IMR-90 (cell line): ENCODE results near the gene INIP. TPM values are rescaled to one million over a fixed set of nuclear protein-coding genes. Genes with fewer than 3 reads are reported as not detected.
A peak's percentile ranks its signal among the peaks of the same experiment; 100 is the strongest.

Source experiments
- ATAC-seq: fragments of 200-7000 bp; cut with Tn5 transposase; 2 replicates; pipeline ENCODE4 v1.9.1; 2020; ENCODE audit warnings: low read depth, mild to moderate bottlenecking, moderate library complexity
- BruUV-seq: library from RNA; stranded (reverse); fragments of 400-500 nt; replicated peaks from 2 replicates; lab custom pipeline; 2021; lab: Mats Ljungman, UMichigan
- CTCF ChIA-PET: fragments of 300-600 bp; formaldehyde crosslinking; extraction: SDS; loops from one replicate; lab custom pipeline; 2021; ENCODE audit warnings: antibody characterized with exemption; lab: Yijun Ruan, JAX
- POLR2A ChIA-PET: fragments of 300-600 bp; sonication (Branson Sonifier 250); formaldehyde crosslinking; loops from one replicate; lab custom pipeline; 2022; ENCODE audit warnings: antibody characterized with exemption; ENCODE audit not compliant: unreplicated experiment; lab: Charles Lee
- DNase-seq: peaks from one replicate; pipeline ENCODE4 v3.0.0; 2013
- H2AFZ ChIP-seq: replicated peaks from 2 replicates; pipeline ENCODE3; 2013; ENCODE audit warnings: low read length, mild to moderate bottlenecking; ENCODE audit not compliant: poor library complexity
- H2AK5ac ChIP-seq: 2 replicates; pipeline ENCODE4 v1.6.1; 2013; ENCODE audit warnings: low read depth, low read length, inconsistent platforms
- H2AK9ac ChIP-seq: replicated peaks from 2 replicates; pipeline ENCODE3; 2013; ENCODE audit warnings: mild to moderate bottlenecking, low read depth, low read length, moderate library complexity; ENCODE audit not compliant: poor library complexity
- H2BK120ac ChIP-seq: 2 replicates; pipeline ENCODE4 v1.6.1; 2013; ENCODE audit warnings: low read depth, low read length, inconsistent platforms
- H2BK15ac ChIP-seq: 3 replicates; pipeline ENCODE4 v1.6.1; 2013; ENCODE audit warnings: low read depth, low read length, inconsistent platforms
- H2BK20ac ChIP-seq: 2 replicates; pipeline ENCODE4 v1.6.1; 2013; ENCODE audit warnings: low read depth, mild to moderate bottlenecking, inconsistent platforms, low read length, moderate library complexity
- H2BK5ac ChIP-seq: 2 replicates; pipeline ENCODE4 v1.6.1; 2013; ENCODE audit warnings: mild to moderate bottlenecking, low read depth, low read length, inconsistent platforms; ENCODE audit not compliant: poor library complexity, severe bottlenecking
- H3K14ac ChIP-seq: replicated peaks from 2 replicates; pipeline ENCODE4 v1.6.1; 2013; ENCODE audit warnings: low read depth, low read length, inconsistent platforms
- H3K18ac ChIP-seq: 2 replicates; pipeline ENCODE4 v1.6.1; 2013; ENCODE audit warnings: low read depth, low read length, control low read depth
- H3K23ac ChIP-seq: 2 replicates; pipeline ENCODE4 v1.6.1; 2013; ENCODE audit warnings: low read depth, low read length, inconsistent platforms
- H3K27ac ChIP-seq: 2 replicates; pipeline ENCODE4 v1.5.1; 2013; ENCODE audit warnings: mild to moderate bottlenecking, control low read depth, low read length; ENCODE audit not compliant: insufficient read depth
- H3K27me3 ChIP-seq: 2 replicates; pipeline ENCODE4 v1.6.1; 2013; ENCODE audit warnings: low read length; ENCODE audit not compliant: control insufficient read depth, insufficient read depth
- H3K36me3 ChIP-seq: 2 replicates; pipeline ENCODE4 v1.6.1; 2013; ENCODE audit warnings: low read length, mixed read lengths; ENCODE audit not compliant: control insufficient read depth, insufficient read depth
- H3K4ac ChIP-seq: 2 replicates; pipeline ENCODE4 v1.6.1; 2013; ENCODE audit warnings: low read depth, low read length, inconsistent platforms
- H3K4me1 ChIP-seq: 2 replicates; pipeline ENCODE4 v1.6.1; 2013; ENCODE audit warnings: low read length, mixed read lengths; ENCODE audit not compliant: control insufficient read depth, insufficient read depth
- H3K4me2 ChIP-seq: 2 replicates; pipeline ENCODE4 v1.6.1; 2013; ENCODE audit warnings: low read depth, mild to moderate bottlenecking, control low read depth, low read length, moderate library complexity
- H3K4me3 ChIP-seq: 2 replicates; pipeline ENCODE4 v1.5.1; 2013; ENCODE audit warnings: low read depth, mild to moderate bottlenecking, control low read depth, low read length, moderate library complexity; ENCODE audit not compliant: insufficient read depth
- H3K56ac ChIP-seq: 2 replicates; pipeline ENCODE4 v1.6.1; 2013; ENCODE audit warnings: low read length, inconsistent platforms; ENCODE audit not compliant: insufficient read depth; ENCODE audit errors: extremely low read depth
- H3K79me1 ChIP-seq, 2 experiments: 2 replicates each; pipeline ENCODE4 v1.6.1; 2013; ENCODE audit warnings: low read length in 2 of 2, inconsistent platforms in 1 of 2, low read depth in 1 of 2
- H3K9ac ChIP-seq: 2 replicates; pipeline ENCODE4 v1.6.1; 2013; ENCODE audit warnings: low read depth, low read length, control low read depth
- H3K9me1 ChIP-seq: 2 replicates; pipeline ENCODE4 v1.6.1; 2013; ENCODE audit warnings: low read length, inconsistent platforms; ENCODE audit not compliant: insufficient read depth
- H3K9me3 ChIP-seq: 2 replicates; pipeline ENCODE4 v1.6.1; 2013; ENCODE audit warnings: low read length; ENCODE audit not compliant: control insufficient read depth, insufficient read depth
- H4K20me1 ChIP-seq: 2 replicates; pipeline ENCODE4 v1.6.1; 2013; ENCODE audit warnings: low read length, inconsistent platforms; ENCODE audit not compliant: insufficient read depth
- H4K5ac ChIP-seq: 2 replicates; pipeline ENCODE4 v1.6.1; 2013; ENCODE audit warnings: mild to moderate bottlenecking, low read depth, low read length, control low read depth
- H4K8ac ChIP-seq, 2 experiments: 2 replicates each; pipeline ENCODE4 v1.6.1; 2013; ENCODE audit warnings: low read depth in 2 of 2, low read length in 2 of 2, control low read depth in 1 of 2, inconsistent platforms in 1 of 2
- H4K91ac ChIP-seq: 2 replicates; pipeline ENCODE4 v1.6.1; 2013; ENCODE audit warnings: low read depth, low read length, inconsistent platforms; ENCODE audit not compliant: insufficient read depth
- CHD1 ChIP-seq: IDR thresholded peaks from 2 replicates; pipeline ENCODE4 v1.6.1; 2012; ENCODE audit warnings: low read depth, low read length, improper control_type of control experiment
- MAFK ChIP-seq: IDR thresholded peaks from 2 replicates; pipeline ENCODE4 v1.6.1; 2012; ENCODE audit warnings: low read depth, low read length, improper control_type of control experiment
- MAZ ChIP-seq: IDR thresholded peaks from 2 replicates; pipeline ENCODE4 v1.6.1; 2012; ENCODE audit warnings: low read depth, mild to moderate bottlenecking, low read length, improper control_type of control experiment, moderate library complexity, borderline replicate concordance
- POLR2A ChIP-seq: IDR thresholded peaks from 2 replicates; pipeline ENCODE4 v1.6.1; 2012; ENCODE audit warnings: mild to moderate bottlenecking, low read depth, low read length
- RFX5 ChIP-seq: IDR thresholded peaks from 2 replicates; pipeline ENCODE4 v1.8.0; 2012; ENCODE audit warnings: low read depth, mild to moderate bottlenecking, low read length, moderate library complexity
- WGBS, 2 experiments: methylation state at CpG; one replicate each; pipeline versions ENCODE4 v1.1.5 to v1.1.7; 2013; ENCODE audit warnings: missing lambda C conversion rate in 2 of 2; ENCODE audit not compliant: insufficient read length in 1 of 2; ENCODE audit errors: extremely low coverage in 2 of 2; 5-methylcytosine and 5-hydroxymethylcytosine counted together
- dilution Hi-C: fragments of 300-500 bp; cut with HindIII; formaldehyde crosslinking; loops from one replicate; pipeline ENCODE4 v1.14.3; 2018; ENCODE audit warnings: low sequenced_read_pairs; ENCODE audit not compliant: unreplicated experiment
- in situ Hi-C: fragments of 300-500 bp; cut with MboI; formaldehyde crosslinking; loops from 3 replicates; pipeline ENCODE4 v1.14.3; 2019; ENCODE audit warnings: low sequenced_read_pairs, inconsistent platforms, mixed read lengths
- intact Hi-C: fragments of 100-400 bp; cut with micrococcal nuclease; formaldehyde crosslinking; loops from 2 replicates; pipeline ENCODE4 v1.10.0; 2022
- polyA plus RNA-seq, 3 experiments: library from polyadenylated mRNA; depleted of rRNA; stranded (reverse); fragments of >200 nt; gene quantifications; 2 replicates each; pipeline ENCODE4 v1.2.3, GENCODE V29; 2012; ENCODE audit warnings: low replicate concordance in 1 of 3
- total RNA-seq: library from RNA; depleted of rRNA; stranded (reverse); fragments of >200 nt; gene quantifications from 2 replicates; pipeline ENCODE4 v1.2.3, GENCODE V29; 2012
- TF ChIP-seq, protein P1 (sequence below): fragments of 150-350 bp; IDR thresholded peaks from 2 replicates; pipeline ENCODE4 v1.6.1; 2016; ENCODE audit warnings: low read depth, mild to moderate bottlenecking, low read length, moderate library complexity, borderline replicate concordance

The INIP gene
- total and polyA plus RNA-seq, 2 of the 4 experiments (the other 2 are of a cell fraction): 11.1 to 15.4 TPM

DNA sequence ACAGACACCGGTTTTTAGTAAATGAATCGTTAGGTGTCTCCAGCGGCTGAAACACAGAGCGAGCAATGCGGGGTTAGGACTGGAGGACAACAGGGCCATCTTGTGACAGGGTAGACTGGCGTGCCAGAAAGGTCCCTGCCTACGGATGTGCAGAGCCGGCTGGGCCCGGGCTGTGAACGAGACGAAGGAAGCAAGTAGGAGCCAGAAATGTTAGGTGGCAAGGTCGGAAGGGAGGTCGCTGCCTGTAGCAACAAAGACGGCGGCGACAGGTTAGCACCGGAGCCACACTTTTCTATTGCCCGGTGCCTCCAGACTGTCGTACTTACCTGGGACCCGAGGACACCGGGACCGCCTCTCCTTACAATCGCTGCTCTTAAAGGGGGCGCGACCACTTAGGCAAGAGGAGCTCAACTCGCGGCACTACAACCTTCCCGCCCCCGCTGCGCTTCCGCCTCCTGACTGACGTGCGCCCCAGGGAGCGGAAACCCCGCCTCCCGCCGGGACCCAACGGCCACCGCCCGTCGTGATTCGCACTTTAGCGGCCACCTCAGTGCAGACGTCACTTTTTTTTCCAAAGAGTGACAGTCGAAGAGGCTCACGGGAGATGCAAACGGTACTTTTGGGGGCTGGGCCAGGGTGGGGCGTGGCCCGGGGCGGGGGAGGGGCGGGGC, at the start of gene INIP (continued):
- TF ChIP-seq, protein P1, sequence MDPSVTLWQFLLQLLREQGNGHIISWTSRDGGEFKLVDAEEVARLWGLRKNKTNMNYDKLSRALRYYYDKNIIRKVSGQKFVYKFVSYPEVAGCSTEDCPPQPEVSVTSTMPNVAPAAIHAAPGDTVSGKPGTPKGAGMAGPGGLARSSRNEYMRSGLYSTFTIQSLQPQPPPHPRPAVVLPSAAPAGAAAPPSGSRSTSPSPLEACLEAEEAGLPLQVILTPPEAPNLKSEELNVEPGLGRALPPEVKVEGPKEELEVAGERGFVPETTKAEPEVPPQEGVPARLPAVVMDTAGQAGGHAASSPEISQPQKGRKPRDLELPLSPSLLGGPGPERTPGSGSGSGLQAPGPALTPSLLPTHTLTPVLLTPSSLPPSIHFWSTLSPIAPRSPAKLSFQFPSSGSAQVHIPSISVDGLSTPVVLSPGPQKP: no peak
- TF ChIP-seq MAZ (peak; percentile 89; the same call in 1 of the 2 replicates), RFX5 (no peak), POLR2A (peak; percentile 47; the same call in 1 of the 2 replicates), CHD1 (no peak)

DNA sequence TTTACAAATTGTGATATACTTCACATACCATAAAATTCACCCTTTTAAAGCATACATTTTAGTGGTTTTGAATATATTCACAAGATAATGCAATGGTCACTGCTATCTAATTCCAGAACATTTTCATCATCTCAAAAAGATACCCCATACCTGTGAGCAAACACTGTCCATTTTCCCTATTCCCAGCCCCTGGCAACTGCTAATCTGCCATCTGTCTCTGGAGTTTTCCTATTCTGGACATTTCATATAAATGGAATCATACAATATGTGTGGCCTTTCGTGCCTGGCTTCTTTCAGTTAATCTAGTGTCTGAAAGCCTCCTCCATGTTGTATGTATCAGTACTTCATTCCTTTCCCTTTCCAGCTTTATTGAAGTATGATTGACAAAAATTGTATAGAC, 47.4 kb upstream of the INIP start:
- no peak overlapping the region for H3K27ac ChIP-seq
- no peak overlapping the region for H4K5ac ChIP-seq
- no peak overlapping the region for H3K23ac ChIP-seq
- ATAC-seq: no peak
- no peak for DNase-seq
- TF ChIP-seq, protein P1: no peak
- no peak for TF ChIP-seq CHD1
- no peak for TF ChIP-seq MAFK
- H3K4me3 ChIP-seq: no peak overlapping the region
- no peak overlapping the region for H2BK15ac ChIP-seq
- dilution Hi-C loops: no loop called here
- intact Hi-C loops: no loop called here
- no peak overlapping the region for H3K18ac ChIP-seq
- no CpG with 5 or more reads among the region's 1 CpG for WGBS, 2 experiments
- H4K8ac ChIP-seq: no peak overlapping the region
- no peak overlapping the region for H3K4me2 ChIP-seq
- ChIA-PET CTCF (interaction anchor here (1.2 kb wide), 1 partner anchor 9 kb away, joined by 4 read pairs; no protein-coding TSS in a partner anchor), POLR2A (no interaction called here)
- no peak overlapping the region for H3K9ac ChIP-seq
- H2BK20ac ChIP-seq: no peak overlapping the region
- no peak overlapping the region for H2AK5ac ChIP-seq
- no peak overlapping the region for H3K14ac ChIP-seq
- no peak overlapping the region for H3K4ac ChIP-seq
- H4K91ac ChIP-seq: no peak overlapping the region
- no peaks in the 10 kb centered on the region for H3K27me3 ChIP-seq
- no peak overlapping the region for H3K56ac ChIP-seq
- peaks cover 45% of the 10 kb centered on the region for H4K20me1 ChIP-seq
- no peaks in the 10 kb centered on the region for H3K36me3 ChIP-seq
- BruUV-seq: no TSS peak
- H3K4me1 ChIP-seq: peaks cover 25% of the 10 kb centered on the region
- in situ Hi-C loops: no loop called here
- no peak overlapping the region for H2BK120ac ChIP-seq
- H3K79me1 ChIP-seq: peaks cover 25 to 61% of the 10 kb centered on the region in 2 experiments; a peak in 3 of 4 replicates
- no peak overlapping the region for H2BK5ac ChIP-seq
- no peak overlapping the region for H2AFZ ChIP-seq
- H3K9me1 ChIP-seq: peaks cover 42% of the 10 kb centered on the region
- no peak overlapping the region for H2AK9ac ChIP-seq
- no peaks in the 10 kb centered on the region for H3K9me3 ChIP-seq
